Sigmoid colon (tissue), 7 donors: ENCODE results near the gene NKD2. TPM values are rescaled to one million over a fixed set of nuclear protein-coding genes. Genes with fewer than 3 reads are reported as not detected.

Experiments
- DNase-seq: peaks from one replicate; pipeline ENCODE4 v3.0.0-alpha.2; 2019
- H3K27ac ChIP-seq, 4 donors: fragments of 200-600 bp; sonication (generic); one replicate each; pipeline ENCODE4 v1.5.1; 2016 to 2019; ENCODE audit warnings: mild to moderate bottlenecking in 1 of 4
- H3K27me3 ChIP-seq, 3 donors: fragments of 200-600 bp; sonication (generic); one replicate each; pipeline ENCODE4 v1.5.1; 2019; ENCODE audit warnings: mild to moderate bottlenecking in 1 of 3
- H3K36me3 ChIP-seq, 4 donors: fragments of 200-600 bp; sonication (generic); one replicate each; pipeline ENCODE4 v1.5.1; 2016 to 2019
- H3K4me1 ChIP-seq, 4 donors: fragments of 200-600 bp; sonication (generic); one replicate each; pipeline ENCODE4 v1.5.1; 2017 to 2019
- H3K4me3 ChIP-seq, 4 donors: fragments of 200-600 bp; sonication (generic); one replicate each; pipeline ENCODE4 v1.5.1; 2017 to 2019; ENCODE audit warnings: mild to moderate bottlenecking in 2 of 4, moderate library complexity in 1 of 4
- H3K9me3 ChIP-seq, 4 donors: fragments of 200-600 bp in 3 of 4; sonication (generic) in 3 of 4; one replicate each; pipeline versions ENCODE4 v1.5.1 to v1.6.1; 2013 to 2019
- CTCF ChIP-seq, 4 experiments: fragments of 450-650 bp in 3 of 4; fragments of 200-600 bp in 1 of 4; IDR thresholded peaks; one replicate each; pipeline ENCODE4 v1.5.1; 2016 to 2019; ENCODE audit warnings: antibody characterized with exemption in 4 of 4, mild to moderate bottlenecking in 3 of 4, moderate library complexity in 2 of 4
- EP300 ChIP-seq, 4 donors: sonication (generic); formaldehyde crosslinking; IDR thresholded peaks; one replicate each; pipeline ENCODE4 v1.6.1; 2017; ENCODE audit warnings: antibody characterized with exemption in 4 of 4
- POLR2A ChIP-seq, 2 donors: fragments of 450-650 bp; IDR thresholded peaks; one replicate each; pipeline ENCODE4 v1.6.1; 2016; ENCODE audit warnings: antibody characterized with exemption in 2 of 2, mild to moderate bottlenecking in 2 of 2, moderate library complexity in 2 of 2
- POLR2AphosphoS5 ChIP-seq, 4 donors: sonication (generic); formaldehyde crosslinking; IDR thresholded peaks; one replicate each; pipeline ENCODE4 v1.6.1; 2017; ENCODE audit warnings: antibody characterized with exemption in 4 of 4
- WGBS, 2 donors: extraction: QIAGEN DNeasy Blood & Tissue Kit; methylation state at CpG; one replicate each; pipeline ENCODE4 v1.1.7; 2013; 5-methylcytosine and 5-hydroxymethylcytosine counted together
- intact Hi-C: fragments of 100-400 bp; cut with DNase I; formaldehyde crosslinking; loops from one replicate; pipeline ENCODE4 v1.15.1; 2023
- polyA plus RNA-seq, 3 donors: library from polyadenylated mRNA; stranded (reverse); fragments of 200-250 nt; gene quantifications; one replicate each; pipeline ENCODE4 v1.2.3, GENCODE V29; 2013
- total RNA-seq, 4 donors: library from RNA; depleted of rRNA; stranded (reverse); fragments of >200 nt; gene quantifications; one replicate each; pipeline ENCODE4 v1.1.0, GENCODE V29; 2016
- donor health status: healthy with polysubstance abuse.
- donor health status: Bipolar disorder and iron deficiency.
- donor health status: healthy.

The NKD2 gene
- total and polyA plus RNA-seq, 7 donors = 0.60 to 4.4 (median 1.8) TPM

GRCh38 chr5:980001-980588, 28.5 kb upstream of the NKD2 start:
- Histone ChIP-seq H3K36me3 (no peaks in the 10 kb centered on the region), H3K9me3 (no peaks in the 10 kb centered on the region), H3K4me1 (peaks cover 0 to 53% (median 29%) of the 10 kb centered on the region in 4 donors), H3K27me3 (no peaks in the 10 kb centered on the region), H3K27ac (peak overlapping the region; percentile 14 to 76 (median 68)), H3K4me3 (no peak overlapping the region)
- TF ChIP-seq CTCF (IDR thresholded peaks at IDR 0.05) = no peak
- TF ChIP-seq POLR2AphosphoS5 (IDR thresholded peaks at IDR 0.05) = peak in 1 of 4 donors; percentile 12
- intact Hi-C loops = no loop called here
- peak; percentile 65 for DNase-seq
- 66 to 69% methylated on average over 17 of the region's 17 CpGs for WGBS, 2 donors

- H3K4me3 ChIP-seq = no peak overlapping the region
- TF ChIP-seq POLR2AphosphoS5 (IDR thresholded peaks at IDR 0.05) (peak in 2 of 4 donors; percentile 30 to 36), CTCF (IDR thresholded peaks at IDR 0.05) (no peak)
- H3K9me3 ChIP-seq = no peaks in the 10 kb centered on the region
- H3K4me1 ChIP-seq = peaks cover 0 to 53% (median 29%) of the 10 kb centered on the region in 4 donors
- 29 to 52% methylated on average over 6 of the region's 6 CpGs for WGBS, 2 donors
- no peaks in the 10 kb centered on the region for H3K36me3 ChIP-seq
- intact Hi-C loops = no loop called here
- H3K27ac ChIP-seq = peak overlapping the region; percentile 14 to 76 (median 68)
- no peaks in the 10 kb centered on the region for H3K27me3 ChIP-seq
- peak; percentile 85 for DNase-seq
Observed at GRCh38 chr5:980966-981365, 27.6 kb upstream of the NKD2 start.

GRCh38 chr5:981456-981855, 27.1 kb upstream of the NKD2 start:
- TF ChIP-seq POLR2A (IDR thresholded peaks at IDR 0.05) (no peak), EP300 (IDR thresholded peaks at IDR 0.05) (no peak), POLR2AphosphoS5 (IDR thresholded peaks at IDR 0.05) (no peak), CTCF (IDR thresholded peaks at IDR 0.05) (no peak)
- Histone ChIP-seq H3K4me1 (peaks cover 0 to 53% (median 29%) of the 10 kb centered on the region in 4 donors), H3K4me3 (no peak overlapping the region), H3K27ac (peak overlapping the region; percentile 44 to 76 (median 68)), H3K27me3 (no peaks in the 10 kb centered on the region), H3K36me3 (no peaks in the 10 kb centered on the region), H3K9me3 (no peaks in the 10 kb centered on the region)
- WGBS, 2 donors = 86 to 88% methylated on average over 7 of the region's 7 CpGs
- peak; percentile 70 for DNase-seq
- intact Hi-C loops = no loop called here

- DNase-seq = peak; percentile 67
- H3K27ac ChIP-seq = no peak overlapping the region
- no peaks in the 10 kb centered on the region for H3K9me3 ChIP-seq
- no peak overlapping the region for H3K4me3 ChIP-seq
- intact Hi-C loops = no loop called here
- peaks cover 0 to 53% (median 29%) of the 10 kb centered on the region in 4 donors for H3K4me1 ChIP-seq
- WGBS, 2 donors = 61 to 74% methylated on average over 27 of the region's 27 CpGs
- no peaks in the 10 kb centered on the region for H3K27me3 ChIP-seq
- H3K36me3 ChIP-seq = no peaks in the 10 kb centered on the region
- no peak for TF ChIP-seq POLR2AphosphoS5 (IDR thresholded peaks at IDR 0.05)
Observed at GRCh38 chr5:982377-983237, 26.0 kb upstream of the NKD2 start.

GRCh38 chr5:983238-983524, 25.4 kb upstream of the NKD2 start:
- H3K36me3 ChIP-seq = no peaks in the 10 kb centered on the region
- peaks cover 0 to 1% (median 0%) of the 10 kb centered on the region in 4 donors for H3K9me3 ChIP-seq
- 85 to 91% methylated on average over 7 of the region's 7 CpGs for WGBS, 2 donors
- TF ChIP-seq EP300 (IDR thresholded peaks at IDR 0.05) (no peak), CTCF (IDR thresholded peaks at IDR 0.05) (no peak), POLR2AphosphoS5 (IDR thresholded peaks at IDR 0.05) (no peak), POLR2A (IDR thresholded peaks at IDR 0.05) (no peak)
- intact Hi-C loops = no loop called here
- no peaks in the 10 kb centered on the region for H3K27me3 ChIP-seq
- peaks cover 0 to 48% (median 26%) of the 10 kb centered on the region in 4 donors for H3K4me1 ChIP-seq
- H3K27ac ChIP-seq = no peak overlapping the region
- peak; percentile 50 for DNase-seq
- no peak overlapping the region for H3K4me3 ChIP-seq
